ENCODE data around the gene CEP120.

DNA sequence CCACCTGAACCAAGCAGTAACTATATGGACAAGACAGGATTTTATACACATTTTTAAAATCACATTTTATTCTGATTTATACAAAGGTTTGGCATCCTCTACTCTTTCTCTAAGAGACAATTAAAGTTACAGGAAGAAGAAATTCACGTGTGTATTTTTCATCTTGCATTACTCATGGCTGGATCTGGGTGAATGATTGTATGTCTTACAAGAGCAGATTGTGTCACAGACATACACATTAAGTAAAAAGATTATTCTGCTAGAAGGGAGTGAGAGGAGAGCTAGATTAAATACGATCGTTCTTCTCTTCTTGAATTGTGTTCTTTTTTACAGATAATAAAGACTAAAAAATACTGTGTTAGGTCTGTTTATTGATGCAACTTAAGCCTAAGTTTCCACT, 20.8 kb upstream of the CEP120 start:
- TF ChIP-seq, protein P1, sequence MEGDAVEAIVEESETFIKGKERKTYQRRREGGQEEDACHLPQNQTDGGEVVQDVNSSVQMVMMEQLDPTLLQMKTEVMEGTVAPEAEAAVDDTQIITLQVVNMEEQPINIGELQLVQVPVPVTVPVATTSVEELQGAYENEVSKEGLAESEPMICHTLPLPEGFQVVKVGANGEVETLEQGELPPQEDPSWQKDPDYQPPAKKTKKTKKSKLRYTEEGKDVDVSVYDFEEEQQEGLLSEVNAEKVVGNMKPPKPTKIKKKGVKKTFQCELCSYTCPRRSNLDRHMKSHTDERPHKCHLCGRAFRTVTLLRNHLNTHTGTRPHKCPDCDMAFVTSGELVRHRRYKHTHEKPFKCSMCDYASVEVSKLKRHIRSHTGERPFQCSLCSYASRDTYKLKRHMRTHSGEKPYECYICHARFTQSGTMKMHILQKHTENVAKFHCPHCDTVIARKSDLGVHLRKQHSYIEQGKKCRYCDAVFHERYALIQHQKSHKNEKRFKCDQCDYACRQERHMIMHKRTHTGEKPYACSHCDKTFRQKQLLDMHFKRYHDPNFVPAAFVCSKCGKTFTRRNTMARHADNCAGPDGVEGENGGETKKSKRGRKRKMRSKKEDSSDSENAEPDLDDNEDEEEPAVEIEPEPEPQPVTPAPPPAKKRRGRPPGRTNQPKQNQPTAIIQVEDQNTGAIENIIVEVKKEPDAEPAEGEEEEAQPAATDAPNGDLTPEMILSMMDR (conservative IDR thresholded peaks at IDR 0.05; ENCODE audit: low read depth, low read length) = no peak
- no peak for TF ChIP-seq EZH2 (IDR thresholded peaks at IDR 0.05; ENCODE audit: borderline replicate concordance, low read depth, low read length, poor library complexity, severe bottlenecking)
